HG03520 (cell line): Measurements from ENCODE around the gene BLOC1S1.

Experiments
- ATAC-seq: cut with Tn5 transposase; IDR thresholded peaks from one replicate; pipeline ENCODE4 v1.9.1; 2021; ENCODE audit warnings: mild to moderate bottlenecking, moderate library complexity; ENCODE audit not compliant: unreplicated experiment

Gene BLOC1S1

GRCh38 chr12:55715833-55716581, at the start of gene BLOC1S1:
Gene BLOC1S1, plus strand, starts transcription at chr12:55716046. Its CDS starts 6 bp downstream, at chr12:55716052.
- ATAC-seq = peak; percentile 84

- no peak for ATAC-seq
Measured at GRCh38 chr12:55666508-55666907, 49.3 kb upstream of the BLOC1S1 start.

- no peak for ATAC-seq
Measured at GRCh38 chr12:55670276-55670675, 45.6 kb upstream of the BLOC1S1 start.

- ATAC-seq = no peak
Measured at GRCh38 chr12:55671746-55672145, 44.1 kb upstream of the BLOC1S1 start.

- peak; percentile 99 for ATAC-seq
Measured at GRCh38 chr12:55673638-55674037, 42.2 kb upstream of the BLOC1S1 start.

GRCh38 chr12:55675666-55676065, 40.2 kb upstream of the BLOC1S1 start:
- ATAC-seq = no peak

GRCh38 chr12:55676707-55677106, 39.1 kb upstream of the BLOC1S1 start:
- ATAC-seq = no peak

- no peak for ATAC-seq
Measured at GRCh38 chr12:55679691-55680090, 36.2 kb upstream of the BLOC1S1 start.

- ATAC-seq = no peak
Measured at GRCh38 chr12:55681142-55682077, 34.4 kb upstream of the BLOC1S1 start.

GRCh38 chr12:55682087-55682796, 33.6 kb upstream of the BLOC1S1 start:
- no peak for ATAC-seq

- ATAC-seq = no peak
Measured at GRCh38 chr12:55683676-55684075, 32.2 kb upstream of the BLOC1S1 start.

GRCh38 chr12:55684761-55685370, 31.0 kb upstream of the BLOC1S1 start:
- ATAC-seq = no peak

- ATAC-seq = no peak
Measured at GRCh38 chr12:55685671-55686070, 30.2 kb upstream of the BLOC1S1 start.

- no peak for ATAC-seq
Measured at GRCh38 chr12:55686366-55687010, 29.4 kb upstream of the BLOC1S1 start.

GRCh38 chr12:55687746-55688145, 28.1 kb upstream of the BLOC1S1 start:
- ATAC-seq = peak; percentile 60

GRCh38 chr12:55688716-55689655, 26.9 kb upstream of the BLOC1S1 start:
- no peak for ATAC-seq

- ATAC-seq = no peak
Measured at GRCh38 chr12:55692631-55693322, 23.1 kb upstream of the BLOC1S1 start.

GRCh38 chr12:55693323-55694187, 22.3 kb upstream of the BLOC1S1 start:
- no peak for ATAC-seq
